Loucy (cell line): ENCODE measurements around the gene SERPINB6.
"Not testable (repeated sequence)": the region's sequence is repeated elsewhere in the genome, so short reads cannot be mapped to it uniquely, and the experiment has no call there.

Experiments used
- H2AFZ ChIP-seq: fragments of 200-600 bp; sonication (generic); 2 replicates; pipeline ENCODE4 v1.6.0; 2016; ENCODE audit warnings: antibody characterized with exemption, mild to moderate bottlenecking, low read length, moderate library complexity
- H3F3A ChIP-seq: fragments of 200-600 bp; 2 replicates; pipeline ENCODE4 v1.6.0; 2016; ENCODE audit warnings: antibody characterized with exemption, low read depth, mild to moderate bottlenecking
- H3K27me3 ChIP-seq: fragments of 200-600 bp; sonication (generic); 2 replicates; pipeline ENCODE4 v1.6.1; 2014; ENCODE audit warnings: low read length, mild to moderate bottlenecking; ENCODE audit not compliant: insufficient read depth, poor library complexity, severe bottlenecking
- H3K36me3 ChIP-seq: fragments of 200-600 bp; sonication (generic); 2 replicates; pipeline ENCODE4 v1.6.1; 2016; ENCODE audit warnings: low read length; ENCODE audit not compliant: insufficient read depth
- H3K4me1 ChIP-seq: fragments of 200-600 bp; sonication (generic); 2 replicates; pipeline ENCODE4 v1.5.1; 2014; ENCODE audit warnings: low read length, mild to moderate bottlenecking; ENCODE audit not compliant: insufficient read depth, poor library complexity, severe bottlenecking
- H3K4me2 ChIP-seq: fragments of 200-600 bp; sonication (generic); 2 replicates; pipeline ENCODE4 v1.6.0; 2014; ENCODE audit warnings: antibody characterized with exemption, low read length, low read depth, mild to moderate bottlenecking; ENCODE audit not compliant: poor library complexity, severe bottlenecking
- H3K4me3 ChIP-seq: fragments of 200-600 bp; sonication (generic); 2 replicates; pipeline ENCODE4 v1.5.1; 2014; ENCODE audit warnings: low read length, mild to moderate bottlenecking, mixed read lengths; ENCODE audit not compliant: poor library complexity, severe bottlenecking
- H3K79me2 ChIP-seq: fragments of 200-600 bp; sonication (generic); 2 replicates; pipeline ENCODE4 v1.6.1; 2014; ENCODE audit warnings: low read length; ENCODE audit not compliant: insufficient read depth
- H3K9ac ChIP-seq: fragments of 200-600 bp; sonication (generic); 2 replicates; pipeline ENCODE4 v1.6.0; 2014; ENCODE audit warnings: mild to moderate bottlenecking, low read depth, low read length, moderate library complexity; ENCODE audit not compliant: poor library complexity, severe bottlenecking
- H3K9me2 ChIP-seq: fragments of 200-600 bp; sonication (generic); replicated peaks from 2 replicates; pipeline ENCODE4 v1.6.1; 2016; ENCODE audit warnings: low read depth, low read length, mixed read lengths
- H3K9me3 ChIP-seq: fragments of 200-600 bp; sonication (generic); 2 replicates; pipeline ENCODE4 v1.6.1; 2014; ENCODE audit warnings: mild to moderate bottlenecking, antibody characterized with exemption, low read length, low read depth; ENCODE audit not compliant: insufficient read depth
- H4K20me1 ChIP-seq: fragments of 200-600 bp; sonication (generic); 2 replicates; pipeline ENCODE4 v1.6.0; 2014; ENCODE audit warnings: antibody characterized with exemption, low read length, mild to moderate bottlenecking; ENCODE audit not compliant: insufficient read depth, poor library complexity, severe bottlenecking
- CTCF ChIP-seq: fragments of 200-600 bp; sonication (generic); conservative IDR thresholded peaks from 2 replicates; pipeline ENCODE4 v1.5.1; 2014; ENCODE audit warnings: mild to moderate bottlenecking, antibody characterized with exemption, low read length
- EZH2phosphoT487 ChIP-seq: fragments of 200-600 bp; IDR thresholded peaks from 2 replicates; pipeline ENCODE4 v1.6.1; 2018; ENCODE audit warnings: antibody characterized with exemption, mild to moderate bottlenecking, moderate library complexity, borderline replicate concordance

The SERPINB6 gene

GRCh38 chr6:3005077-3005476, 33.7 kb upstream of the SERPINB6 start:
- H3K9me2 ChIP-seq: no peaks in the 10 kb centered on the region
- TF ChIP-seq EZH2phosphoT487 (no peak), CTCF (no peak)
- no peak overlapping the region for H2AFZ ChIP-seq
- no peaks in the 10 kb centered on the region; the same call in 1 of the 2 replicates for H3K9me3 ChIP-seq
- no peak overlapping the region for H3K4me2 ChIP-seq
- peaks cover 6% of the 10 kb centered on the region for H3K4me1 ChIP-seq
- no peaks in the 10 kb centered on the region for H4K20me1 ChIP-seq
- peaks cover 4% of the 10 kb centered on the region for H3K79me2 ChIP-seq
- no peaks in the 10 kb centered on the region for H3K27me3 ChIP-seq
- H3F3A ChIP-seq: peaks cover 4% of the 10 kb centered on the region; the same call in 1 of the 2 replicates
- H3K4me3 ChIP-seq: no peak overlapping the region
- no peaks in the 10 kb centered on the region for H3K36me3 ChIP-seq
- H3K9ac ChIP-seq: no peak overlapping the region

- not testable (repeated sequence) for H3K4me3 ChIP-seq, H3K79me2 ChIP-seq, H3K9ac ChIP-seq, H4K20me1 ChIP-seq, H3K4me2 ChIP-seq, H3K27me3 ChIP-seq, H2AFZ ChIP-seq, H3K36me3 ChIP-seq, H3K9me3 ChIP-seq, H3F3A ChIP-seq, H3K9me2 ChIP-seq
- H3K4me1 ChIP-seq: peaks cover 20% of the 10 kb centered on the region
These were observed 31.9 kb upstream of the SERPINB6 start for GRCh38 chr6:3003226-3003625.

GRCh38 chr6:3001773-3002293, 30.5 kb upstream of the SERPINB6 start:
- Histone ChIP-seq H3K4me3 (no peak overlapping the region), H3K79me2 (peaks cover 8% of the 10 kb centered on the region), H2AFZ (no peak overlapping the region), H3K27me3 (no peaks in the 10 kb centered on the region), H4K20me1 (no peaks in the 10 kb centered on the region), H3F3A (peaks cover 4% of the 10 kb centered on the region; the same call in 1 of the 2 replicates), H3K36me3 (no peaks in the 10 kb centered on the region), H3K9me2 (no peaks in the 10 kb centered on the region), H3K9ac (no peak overlapping the region), H3K9me3 (no peaks in the 10 kb centered on the region), H3K4me2 (no peak overlapping the region), H3K4me1 (peaks cover 20% of the 10 kb centered on the region)
- TF ChIP-seq CTCF: peak; percentile 77
- no peak for TF ChIP-seq EZH2phosphoT487

- TF ChIP-seq CTCF: no peak
- Histone ChIP-seq H3K4me3 (no peak overlapping the region), H3K9ac (no peak overlapping the region), H3K9me2 (no peaks in the 10 kb centered on the region), H3F3A (peaks cover 4% of the 10 kb centered on the region; the same call in 1 of the 2 replicates), H2AFZ (no peak overlapping the region), H3K4me1 (peaks cover 20% of the 10 kb centered on the region), H3K9me3 (no peaks in the 10 kb centered on the region), H3K79me2 (peaks cover 8% of the 10 kb centered on the region), H3K27me3 (no peaks in the 10 kb centered on the region), H3K4me2 (no peak overlapping the region), H3K36me3 (no peaks in the 10 kb centered on the region), H4K20me1 (no peaks in the 10 kb centered on the region)
These were observed 29.9 kb upstream of the SERPINB6 start for GRCh38 chr6:3001146-3001772.
